Mesendoderm (in vitro differentiated cells): ENCODE results near the gene MOSMO.

Experiments
- DNase-seq: peaks from one replicate; pipeline ENCODE4 v3.0.0; 2013
- H2AK5ac ChIP-seq: 2 replicates; pipeline ENCODE4 v1.6.1; 2013; ENCODE audit warnings: low read length, inconsistent platforms
- H2BK120ac ChIP-seq: 2 replicates; pipeline ENCODE4 v1.6.1; 2013; ENCODE audit warnings: low read depth, mild to moderate bottlenecking, low read length, moderate library complexity, mixed read lengths
- H2BK15ac ChIP-seq: replicated peaks from 2 replicates; pipeline ENCODE4 v1.6.1; 2013; ENCODE audit warnings: low read depth, mild to moderate bottlenecking, moderate library complexity
- H2BK5ac ChIP-seq: 2 replicates; pipeline ENCODE4 v1.6.1; 2013; ENCODE audit warnings: low read length, inconsistent platforms
- H3K18ac ChIP-seq: 2 replicates; pipeline ENCODE4 v1.6.1; 2013; ENCODE audit warnings: mild to moderate bottlenecking, low read length, mixed read lengths
- H3K23ac ChIP-seq: one replicate; pipeline ENCODE4 v1.6.1; 2013; ENCODE audit warnings: low read length
- H3K27ac ChIP-seq: 2 replicates; pipeline ENCODE4 v1.5.1; 2013; ENCODE audit warnings: low read depth, mild to moderate bottlenecking, inconsistent platforms, low read length, moderate library complexity
- H3K27me3 ChIP-seq: 2 replicates; pipeline ENCODE4 v1.6.1; 2013; ENCODE audit warnings: low read length, control low read depth, mild to moderate bottlenecking, inconsistent platforms; ENCODE audit not compliant: insufficient read depth, poor library complexity
- H3K36me3 ChIP-seq: 2 replicates; pipeline ENCODE4 v1.6.1; 2013; ENCODE audit warnings: low read length, inconsistent platforms; ENCODE audit not compliant: control insufficient read depth, insufficient read depth
- H3K4ac ChIP-seq: one replicate; pipeline ENCODE4 v1.6.1; 2013; ENCODE audit warnings: low read depth, mild to moderate bottlenecking, low read length, moderate library complexity
- H3K4me1 ChIP-seq: 2 replicates; pipeline ENCODE4 v1.6.1; 2013; ENCODE audit warnings: low read depth, low read length, inconsistent platforms; ENCODE audit not compliant: control insufficient read depth
- H3K4me2 ChIP-seq: 2 replicates; pipeline ENCODE4 v1.6.1; 2013; ENCODE audit warnings: low read length
- H3K4me3 ChIP-seq: 2 replicates; pipeline ENCODE4 v1.5.1; 2013; ENCODE audit warnings: mild to moderate bottlenecking, low read length
- H3K56ac ChIP-seq: one replicate; pipeline ENCODE4 v1.6.1; 2013; ENCODE audit warnings: low read length
- H3K79me1 ChIP-seq: 2 replicates; pipeline ENCODE4 v1.6.1; 2013; ENCODE audit warnings: low read length, inconsistent platforms
- H3K79me2 ChIP-seq: 2 replicates; pipeline ENCODE4 v1.6.1; 2013; ENCODE audit warnings: mild to moderate bottlenecking, low read length; ENCODE audit not compliant: control insufficient read depth, insufficient read depth
- H3K9ac ChIP-seq: 2 replicates; pipeline ENCODE4 v1.6.1; 2013; ENCODE audit warnings: low read length, inconsistent platforms
- H4K5ac ChIP-seq: one replicate; pipeline ENCODE4 v1.6.1; 2013; ENCODE audit warnings: low read length
- H4K8ac ChIP-seq: one replicate; pipeline ENCODE4 v1.6.1; 2013; ENCODE audit warnings: low read depth, mild to moderate bottlenecking, control low read depth, low read length, moderate library complexity
- WGBS: extraction: QIAGEN DNeasy Blood & Tissue Kit; methylation state at CpG from one replicate; pipeline ENCODE4 v1.1.7; 2013; ENCODE audit warnings: low lambda C conversion rate, missing lambda C conversion rate; ENCODE audit not compliant: insufficient coverage; ENCODE audit errors: extremely low coverage; 5-methylcytosine and 5-hydroxymethylcytosine counted together

The MOSMO gene

DNA sequence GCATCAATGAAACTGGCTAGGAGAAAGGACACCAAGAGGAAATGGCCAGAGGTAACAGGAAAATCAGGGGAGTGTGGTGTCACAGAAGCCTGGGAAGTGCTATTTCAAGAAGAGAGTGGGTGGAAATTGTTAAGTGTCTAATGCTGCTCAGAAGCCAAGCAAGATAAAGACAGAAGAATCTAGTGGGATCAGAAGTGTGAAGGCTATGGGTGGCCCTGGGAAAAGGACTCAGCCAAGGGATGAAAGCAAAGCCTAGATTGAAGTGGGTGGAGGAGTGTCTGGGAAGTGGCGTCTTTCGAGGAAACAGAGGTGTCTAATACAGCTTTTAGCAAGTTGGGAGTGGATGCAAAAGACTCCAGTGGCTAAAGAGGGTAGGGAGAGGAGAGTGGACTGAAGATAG lies 20.4 kb upstream of the MOSMO start:
- Histone ChIP-seq H3K4me1 (no peaks in the 10 kb centered on the region), H2BK15ac (no peak overlapping the region), H2AK5ac (no peak overlapping the region), H3K4me3 (no peak overlapping the region), H3K18ac (no peak overlapping the region), H3K36me3 (peaks cover 2% of the 10 kb centered on the region), H3K9ac (no peak overlapping the region), H2BK120ac (no peak overlapping the region), H3K27me3 (no peaks in the 10 kb centered on the region), H3K23ac (no peak overlapping the region), H3K4me2 (no peak overlapping the region), H4K8ac (no peak overlapping the region), H4K5ac (no peak overlapping the region), H3K79me2 (no peaks in the 10 kb centered on the region), H3K27ac (no peak overlapping the region), H2BK5ac (no peak overlapping the region), H3K79me1 (no peaks in the 10 kb centered on the region), H3K56ac (no peak overlapping the region), H3K4ac (no peak overlapping the region)
- WGBS: no CpG with 5 or more reads among the region's 2 CpGs
- no peak for DNase-seq

GRCh38 chr16:21989133-21989532 lies 18.8 kb upstream of the MOSMO start:
- Histone ChIP-seq H3K36me3 (peaks cover under 1% of the 10 kb centered on the region), H3K9ac (no peak overlapping the region), H4K5ac (no peak overlapping the region), H3K27ac (no peak overlapping the region), H3K27me3 (no peaks in the 10 kb centered on the region), H3K4me1 (no peaks in the 10 kb centered on the region), H2BK5ac (no peak overlapping the region), H3K4ac (no peak overlapping the region), H2BK15ac (no peak overlapping the region), H4K8ac (no peak overlapping the region), H3K4me2 (no peak overlapping the region), H3K4me3 (no peak overlapping the region), H2BK120ac (no peak overlapping the region), H3K79me1 (no peaks in the 10 kb centered on the region), H3K23ac (no peak overlapping the region), H3K79me2 (no peaks in the 10 kb centered on the region), H3K56ac (no peak overlapping the region), H3K18ac (no peak overlapping the region), H2AK5ac (no peak overlapping the region)
- WGBS: no CpG with 5 or more reads among the region's 5 CpGs
- DNase-seq: no peak

GRCh38 chr16:21989751-21990150 lies 18.2 kb upstream of the MOSMO start:
- no peaks in the 10 kb centered on the region for H3K36me3 ChIP-seq
- H3K27me3 ChIP-seq: no peaks in the 10 kb centered on the region
- no peak overlapping the region for H4K8ac ChIP-seq
- H3K9ac ChIP-seq: no peak overlapping the region
- H3K18ac ChIP-seq: no peak overlapping the region
- H3K4me1 ChIP-seq: no peaks in the 10 kb centered on the region
- no peaks in the 10 kb centered on the region for H3K79me1 ChIP-seq
- H4K5ac ChIP-seq: no peak overlapping the region
- no peak for DNase-seq
- H3K23ac ChIP-seq: no peak overlapping the region
- no peak overlapping the region for H2BK15ac ChIP-seq
- H2AK5ac ChIP-seq: no peak overlapping the region
- H3K4ac ChIP-seq: no peak overlapping the region
- no peak overlapping the region for H3K56ac ChIP-seq
- H3K27ac ChIP-seq: no peak overlapping the region
- H3K79me2 ChIP-seq: no peaks in the 10 kb centered on the region
- H3K4me3 ChIP-seq: no peak overlapping the region
- no peak overlapping the region for H3K4me2 ChIP-seq
- H2BK5ac ChIP-seq: no peak overlapping the region
- no CpG with 5 or more reads among the region's 2 CpGs for WGBS
- H2BK120ac ChIP-seq: no peak overlapping the region

GRCh38 chr16:21990381-21990944 lies 17.4 kb upstream of the MOSMO start:
- Histone ChIP-seq H3K4me2 (no peak overlapping the region), H3K79me2 (no peaks in the 10 kb centered on the region), H4K8ac (no peak overlapping the region), H3K18ac (no peak overlapping the region), H3K23ac (no peak overlapping the region), H2BK15ac (no peak overlapping the region), H3K36me3 (no peaks in the 10 kb centered on the region), H2BK5ac (no peak overlapping the region), H3K27me3 (no peaks in the 10 kb centered on the region), H3K4me3 (no peak overlapping the region), H3K79me1 (no peaks in the 10 kb centered on the region), H3K9ac (no peak overlapping the region), H3K4me1 (no peaks in the 10 kb centered on the region), H4K5ac (no peak overlapping the region), H3K27ac (no peak overlapping the region), H2AK5ac (no peak overlapping the region), H3K56ac (no peak overlapping the region), H2BK120ac (no peak overlapping the region), H3K4ac (no peak overlapping the region)
- no peak for DNase-seq
- WGBS: no CpG with 5 or more reads among the region's 3 CpGs

- WGBS: no CpG with 5 or more reads among the region's 6 CpGs
- Histone ChIP-seq H3K4ac (no peak overlapping the region), H3K36me3 (no peaks in the 10 kb centered on the region), H3K56ac (no peak overlapping the region), H2BK15ac (no peak overlapping the region), H3K18ac (no peak overlapping the region), H3K79me1 (no peaks in the 10 kb centered on the region), H3K79me2 (no peaks in the 10 kb centered on the region), H4K8ac (no peak overlapping the region), H3K23ac (no peak overlapping the region), H3K4me1 (no peaks in the 10 kb centered on the region), H2BK120ac (no peak overlapping the region), H2BK5ac (no peak overlapping the region), H3K4me2 (no peak overlapping the region), H3K27ac (no peak overlapping the region), H4K5ac (no peak overlapping the region), H3K9ac (no peak overlapping the region), H2AK5ac (no peak overlapping the region), H3K4me3 (no peak overlapping the region), H3K27me3 (no peaks in the 10 kb centered on the region)
- no peak for DNase-seq
Measured at GRCh38 chr16:21991621-21992020, 16.3 kb upstream of the MOSMO start.

DNA sequence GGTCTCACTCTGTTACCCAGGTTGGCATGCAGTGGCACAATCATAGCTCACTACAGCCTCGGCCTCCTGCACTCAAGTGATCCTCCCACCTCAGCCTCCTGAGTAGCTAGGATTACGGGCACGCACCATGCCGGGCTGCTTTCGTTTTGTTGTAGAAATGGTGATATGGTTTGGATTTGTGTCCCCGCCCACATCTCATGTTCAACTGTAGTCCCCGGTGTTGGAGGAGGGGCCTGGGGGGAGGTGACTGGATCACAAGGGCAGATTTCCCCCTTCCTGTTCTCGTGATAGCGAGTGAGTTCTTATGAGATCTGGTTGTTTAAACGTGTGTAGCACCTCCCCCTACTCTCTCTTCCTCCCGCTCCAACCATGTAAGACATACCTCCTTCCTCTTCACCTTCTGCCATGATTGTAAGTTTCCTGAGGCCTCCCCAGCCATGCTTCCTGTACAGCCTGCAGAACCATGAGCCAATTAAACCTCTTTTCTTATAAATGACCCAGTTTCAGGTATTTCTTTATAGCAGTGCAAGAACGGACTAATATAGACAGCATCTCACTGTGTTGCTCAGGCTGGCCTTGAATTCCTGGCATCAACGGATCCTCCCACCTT lies 12.9 kb upstream of the MOSMO start:
- Histone ChIP-seq H3K79me1 (no peaks in the 10 kb centered on the region), H2BK120ac (no peak overlapping the region), H3K4me2 (no peak overlapping the region), H3K36me3 (no peaks in the 10 kb centered on the region), H3K18ac (no peak overlapping the region), H3K23ac (no peak overlapping the region), H4K5ac (no peak overlapping the region), H3K27ac (no peak overlapping the region), H3K79me2 (no peaks in the 10 kb centered on the region), H2AK5ac (no peak overlapping the region), H4K8ac (no peak overlapping the region), H3K27me3 (no peaks in the 10 kb centered on the region), H3K4ac (no peak overlapping the region), H3K4me1 (no peaks in the 10 kb centered on the region), H3K4me3 (no peak overlapping the region), H2BK5ac (no peak overlapping the region), H3K9ac (no peak overlapping the region), H3K56ac (no peak overlapping the region), H2BK15ac (no peak overlapping the region)
- no CpG with 5 or more reads among the region's 13 CpGs for WGBS
- DNase-seq: peak; percentile 36
